Measurements from ENCODE around the gene ZNF497. TPM values are rescaled to one million over a fixed set of nuclear protein-coding genes. Genes with fewer than 3 reads are reported as not detected.
"Not testable (repeated sequence)": the region's sequence is repeated elsewhere in the genome, so short reads cannot be mapped to it uniquely, and the experiment has no call there.

Gene ZNF497
- total RNA-seq, 1 donor from 2014 or later: 3.5 TPM

GRCh38 chr19:58394821-58395219, 32.3 kb upstream of the ZNF497 start:
- DNase-seq (ENCODE audit: low spot score): no peak

- DNase-seq (ENCODE audit: low spot score): no peak
Measured at GRCh38 chr19:58393725-58394033, 31.1 kb upstream of the ZNF497 start.

DNA sequence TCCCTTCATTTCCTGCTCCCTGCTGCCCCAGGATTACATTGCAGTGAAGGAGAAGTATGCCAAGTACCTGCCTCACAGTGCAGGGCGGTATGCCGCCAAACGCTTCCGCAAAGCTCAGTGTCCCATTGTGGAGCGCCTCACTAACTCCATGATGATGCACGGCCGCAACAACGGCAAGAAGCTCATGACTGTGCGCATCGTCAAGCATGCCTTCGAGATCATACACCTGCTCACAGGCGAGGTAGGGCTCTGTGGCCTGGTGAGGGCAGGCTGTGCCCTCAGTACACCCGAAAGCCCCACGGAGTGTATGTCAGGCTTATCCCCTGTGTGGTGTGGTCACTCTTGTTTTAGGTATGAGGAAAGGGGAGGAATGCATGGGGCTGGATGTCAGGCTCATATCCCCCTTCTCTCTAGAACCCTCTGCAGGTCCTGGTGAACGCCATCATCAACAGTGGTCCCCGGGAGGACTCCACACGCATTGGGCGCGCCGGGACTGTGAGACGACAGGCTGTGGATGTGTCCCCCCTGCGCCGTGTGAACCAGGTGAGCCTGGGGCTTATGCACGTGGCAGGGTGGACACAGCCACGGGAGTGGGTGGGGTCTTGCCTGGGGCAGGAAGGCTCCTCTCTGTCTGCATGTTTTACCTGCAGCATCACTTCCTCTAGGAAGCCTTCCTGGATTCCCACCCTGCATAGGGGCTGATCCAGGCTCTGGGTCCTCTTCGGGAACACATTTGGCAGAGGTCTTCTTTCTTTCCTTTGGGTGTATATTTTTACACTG, 30.6 kb upstream of the ZNF497 start:
- no peak for DNase-seq (ENCODE audit: low spot score)

DNA sequence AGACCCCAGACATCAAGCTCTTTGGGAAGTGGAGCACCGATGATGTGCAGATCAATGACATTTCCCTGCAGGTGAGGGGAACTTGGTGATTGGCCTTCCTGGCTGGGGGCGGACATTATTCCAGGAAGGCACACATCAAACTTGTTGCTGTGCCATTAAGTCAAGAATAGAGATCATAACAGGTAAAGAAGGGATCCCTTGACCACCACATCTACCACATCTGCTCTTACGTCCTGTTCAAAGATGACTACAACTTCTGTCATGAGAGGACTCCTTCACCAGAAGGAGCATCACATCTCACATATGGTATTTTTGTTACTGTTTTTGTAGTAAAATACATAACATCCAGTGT, 25.6 kb upstream of the ZNF497 start:
- no peak for DNase-seq (ENCODE audit: low spot score)

DNA sequence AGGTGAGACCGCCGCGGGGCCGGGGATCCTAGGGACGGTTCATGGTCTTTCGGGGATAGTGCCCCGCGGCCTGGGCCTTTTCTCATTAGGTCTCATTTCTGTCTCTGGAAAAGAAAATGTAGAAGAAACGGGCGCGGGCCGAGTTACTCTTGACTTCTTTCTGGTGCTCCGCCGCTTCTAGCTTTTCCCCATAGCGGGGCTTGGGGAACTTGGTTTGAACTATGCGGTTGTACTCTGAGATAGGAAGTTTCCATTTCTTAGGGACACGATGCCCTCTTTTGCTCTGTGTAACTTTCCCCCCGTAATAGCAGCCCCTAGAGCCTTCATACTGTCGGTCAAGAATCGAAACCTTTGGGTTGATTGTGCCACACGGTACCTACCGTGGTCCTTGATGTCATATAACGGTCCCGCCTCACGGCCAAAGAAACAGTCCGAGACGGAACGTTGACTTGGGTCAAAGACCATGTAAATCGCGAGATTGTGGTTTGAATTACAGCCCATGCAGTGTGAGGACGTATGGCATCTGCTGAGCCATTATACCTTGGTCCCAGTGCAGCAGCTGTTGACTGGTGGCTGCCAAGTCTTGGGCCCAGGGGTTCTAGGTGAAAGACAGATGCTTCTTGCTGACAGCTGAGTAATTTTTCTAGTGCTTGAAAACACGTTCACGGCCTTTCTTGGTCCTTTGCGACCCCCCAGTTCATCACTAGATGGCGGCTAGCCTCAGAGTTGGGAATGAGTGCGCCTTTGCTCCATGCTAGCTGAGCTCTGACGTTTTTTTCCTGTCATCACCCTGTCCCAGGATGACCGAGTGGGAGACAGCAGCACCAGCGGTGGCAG, 25.0 kb upstream of the ZNF497 start:
- no peak for DNase-seq (ENCODE audit: low spot score)

DNA sequence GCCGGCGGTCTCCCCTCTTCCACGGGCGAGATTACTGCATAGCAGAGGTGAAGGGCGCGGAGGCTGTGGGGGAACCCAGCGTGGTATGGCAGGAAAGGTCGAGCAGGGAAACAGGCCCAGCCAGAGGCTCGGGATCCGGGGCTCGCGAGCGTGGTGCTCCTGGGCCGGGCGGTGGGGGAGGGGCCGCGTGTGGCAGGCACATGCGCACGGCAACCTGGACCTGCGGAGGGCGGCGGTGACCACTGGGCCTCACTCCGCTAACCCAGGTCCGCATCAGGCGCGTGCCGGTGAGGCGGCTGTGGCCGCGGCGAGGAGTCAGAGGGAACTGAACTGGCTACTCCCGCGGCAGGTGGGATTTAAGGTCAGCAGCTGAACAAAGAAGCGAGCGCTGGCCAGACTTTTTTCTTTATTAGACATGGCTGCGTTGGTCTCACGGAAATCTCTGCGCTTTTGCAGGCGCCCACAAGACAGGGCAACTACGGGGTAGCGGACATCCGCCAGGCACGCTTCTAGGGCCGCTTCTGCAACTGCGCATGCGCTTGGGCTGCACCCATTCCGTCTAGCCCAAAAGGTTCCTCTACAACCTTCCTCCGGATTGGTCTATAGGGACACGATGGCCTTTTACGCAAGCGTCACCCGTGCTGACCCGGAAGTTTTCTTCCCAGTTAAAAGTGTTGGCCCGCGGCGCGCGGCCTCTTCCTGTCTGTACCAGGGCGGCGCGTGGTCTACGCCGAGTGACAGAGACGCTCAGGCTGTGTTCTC, 24.2 kb upstream of the ZNF497 start, which contains the start of gene RPS5:
RPS5 (plus strand) TSS at position 694 of the 762 bp plus-strand sequence. CDS start 869 bp downstream, outside the sequence.
- DNase-seq (ENCODE audit: low spot score): peak; percentile 97

DNA sequence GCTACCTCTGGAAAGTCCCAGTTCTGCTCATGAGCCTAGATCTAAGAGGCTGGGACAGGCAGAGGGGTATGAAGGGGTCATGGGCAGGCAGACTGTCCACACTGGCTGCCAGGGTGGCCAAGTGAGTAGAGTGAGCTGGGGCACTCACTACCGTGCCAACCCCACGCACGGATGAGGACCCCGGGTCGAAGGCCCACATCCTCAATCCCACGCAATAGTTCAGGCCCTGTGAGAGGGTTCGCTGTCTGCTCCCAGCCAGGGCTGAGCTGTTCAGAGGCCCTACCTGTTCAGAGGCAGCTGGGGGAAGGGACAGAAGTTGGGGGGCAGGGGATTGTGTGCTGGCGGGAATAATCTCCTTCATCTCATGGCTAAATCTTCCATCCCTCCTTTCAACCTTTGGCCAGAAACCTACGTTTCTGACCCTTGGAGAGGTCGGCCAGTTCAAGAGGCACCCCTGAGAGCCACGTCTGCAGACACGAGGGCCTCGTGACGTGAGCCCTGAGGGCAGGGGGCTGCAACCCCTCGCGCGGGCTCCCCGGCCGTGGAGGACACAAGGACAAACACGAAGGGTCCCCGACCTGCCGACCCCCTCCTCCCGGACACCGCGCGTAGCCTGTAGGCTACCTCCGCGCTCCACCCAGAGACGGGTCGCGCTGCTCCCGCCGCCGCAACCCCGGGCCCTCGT, 23.5 kb upstream of the ZNF497 start:
- DNase-seq (ENCODE audit: low spot score): no peak

DNA sequence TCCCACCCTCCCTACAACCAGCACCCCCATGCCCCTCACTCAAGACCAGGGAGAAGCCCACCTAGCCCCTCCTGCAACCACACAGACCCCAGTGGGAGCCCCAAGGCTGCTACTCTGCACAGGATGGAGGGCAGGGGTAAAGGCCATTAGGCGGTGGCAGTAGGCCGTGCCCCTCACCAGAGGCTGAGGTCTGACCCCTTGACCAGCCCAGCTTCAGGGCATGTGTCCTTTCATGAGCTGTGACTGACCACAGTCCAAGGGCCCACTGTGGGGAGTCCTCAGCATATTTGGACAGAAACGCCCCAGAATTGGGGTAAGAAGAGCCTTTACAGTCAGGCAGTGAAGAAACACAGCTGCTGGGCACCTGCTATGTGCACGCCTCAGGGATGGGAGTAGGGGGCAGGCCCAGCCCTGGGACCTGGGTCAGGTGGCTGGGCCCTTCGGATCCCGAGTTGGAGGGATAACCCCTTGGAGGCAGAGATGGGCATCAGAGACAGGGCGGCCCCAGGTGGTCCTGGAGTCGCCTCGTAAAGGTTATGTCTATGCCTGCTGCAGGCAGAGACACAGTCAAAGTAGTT, 22.9 kb upstream of the ZNF497 start:
- no peak for DNase-seq (ENCODE audit: low spot score)

DNA sequence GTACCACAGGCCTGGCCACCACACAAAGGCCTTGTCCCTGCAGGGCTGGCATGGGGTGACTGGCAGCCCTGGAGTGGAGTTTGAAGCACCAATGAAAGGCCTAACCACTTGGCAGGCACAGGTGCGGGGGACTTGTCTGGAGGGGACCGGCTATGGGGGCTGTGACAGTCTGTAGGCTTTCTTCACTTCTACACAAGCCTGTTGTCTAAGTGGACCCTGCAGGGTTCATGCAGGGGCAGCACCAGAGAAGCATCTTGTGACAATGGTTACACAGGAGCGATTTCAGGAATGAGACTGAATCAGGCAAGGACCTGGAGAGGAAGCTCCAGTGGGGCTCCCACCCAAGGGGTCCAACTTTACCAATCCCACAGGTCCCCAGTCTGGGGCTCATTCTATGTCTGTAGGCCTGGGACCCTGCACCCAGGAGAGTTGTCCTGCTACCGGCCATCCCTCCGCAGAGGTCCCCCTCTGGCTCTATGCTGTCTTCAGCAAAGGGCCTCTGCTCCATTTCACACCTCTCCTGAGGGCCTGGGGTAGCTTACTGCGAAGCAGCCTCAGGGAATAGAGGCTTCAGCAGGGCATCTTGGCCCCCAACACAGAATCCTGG, 20.5 kb upstream of the ZNF497 start:
- no peak for DNase-seq (ENCODE audit: low spot score)

DNA sequence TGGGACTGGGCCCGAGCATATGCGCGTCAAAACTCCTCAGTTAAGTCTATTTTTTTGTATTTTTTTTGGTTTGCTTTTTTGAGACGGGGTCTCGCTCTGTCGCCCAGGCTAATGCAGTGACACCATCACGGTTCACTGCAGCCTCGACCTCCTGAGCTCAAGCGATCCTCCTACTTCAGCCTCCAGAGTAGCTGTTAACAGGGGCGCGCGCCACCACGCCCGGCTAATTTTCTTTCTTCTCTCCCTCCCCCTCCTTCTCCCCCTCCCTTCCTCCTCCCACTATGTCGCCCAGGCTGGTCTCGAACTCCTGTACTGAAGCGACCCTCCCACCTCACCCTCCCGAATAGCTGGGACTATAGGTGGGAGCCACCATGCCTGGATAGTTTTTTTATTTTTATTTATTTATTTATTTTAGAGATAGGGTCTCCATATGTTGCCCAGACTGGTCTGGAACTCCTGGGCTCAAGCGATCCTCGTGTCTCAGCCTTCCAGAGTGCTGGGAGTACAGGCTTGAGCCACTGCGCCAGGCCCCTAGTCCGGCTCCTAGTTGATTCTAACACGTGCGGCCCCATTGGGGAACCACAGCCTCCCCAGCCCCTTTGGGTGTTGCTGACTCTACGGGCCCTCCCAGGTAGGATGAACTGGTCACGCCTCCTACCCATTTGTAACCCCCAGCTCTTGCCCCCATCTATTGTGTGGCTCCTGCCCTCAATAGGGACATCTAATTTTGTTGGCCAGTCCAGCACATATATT, 19.1 kb upstream of the ZNF497 start:
- DNase-seq (ENCODE audit: low spot score): no peak

DNA sequence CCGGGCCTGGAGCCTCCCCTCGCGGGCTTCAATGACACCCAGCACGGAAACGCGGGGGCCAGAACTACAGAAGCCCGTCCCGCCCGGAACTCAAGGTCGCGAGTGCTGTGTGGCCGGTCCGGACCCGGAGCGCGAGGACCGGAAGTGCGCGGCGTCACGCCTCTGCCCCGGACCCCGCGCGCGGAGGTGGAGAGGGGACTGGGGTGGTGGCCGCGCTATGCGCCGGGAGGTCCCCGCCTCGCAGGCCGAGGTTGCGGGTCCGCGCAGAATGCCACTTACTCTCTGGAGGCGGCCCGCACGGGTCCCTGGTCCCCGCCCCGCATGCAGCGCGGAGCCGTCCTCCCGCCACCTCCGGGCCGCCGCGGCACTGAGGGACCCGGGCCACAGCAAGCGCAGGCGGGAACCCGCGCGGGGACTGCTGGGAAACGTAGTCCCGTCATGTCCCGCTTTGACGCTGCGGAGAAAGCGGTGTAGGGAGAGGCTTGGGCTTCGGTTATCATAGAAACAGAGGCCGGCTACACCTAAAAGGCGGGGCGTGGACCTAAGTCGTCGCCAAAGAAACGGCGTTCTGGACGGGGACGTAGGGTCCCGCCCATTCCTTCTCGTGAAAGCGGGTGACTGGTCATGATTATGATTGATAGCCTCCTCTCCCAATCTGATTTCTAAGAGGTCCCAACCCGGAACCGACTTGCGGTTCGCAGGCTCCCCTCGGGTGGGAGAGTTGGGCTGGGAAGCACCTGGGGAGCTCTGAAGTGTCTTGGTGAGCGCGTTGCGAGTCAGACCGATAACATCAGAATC, 18.3 kb upstream of the ZNF497 start, which contains the start of gene ZNF837:
ZNF837 (minus strand) TSS at position 369 of the 798 bp plus-strand sequence. CDS start 11,698 bp downstream, outside the sequence.
- peak; percentile 100 for DNase-seq (ENCODE audit: low spot score)

DNA sequence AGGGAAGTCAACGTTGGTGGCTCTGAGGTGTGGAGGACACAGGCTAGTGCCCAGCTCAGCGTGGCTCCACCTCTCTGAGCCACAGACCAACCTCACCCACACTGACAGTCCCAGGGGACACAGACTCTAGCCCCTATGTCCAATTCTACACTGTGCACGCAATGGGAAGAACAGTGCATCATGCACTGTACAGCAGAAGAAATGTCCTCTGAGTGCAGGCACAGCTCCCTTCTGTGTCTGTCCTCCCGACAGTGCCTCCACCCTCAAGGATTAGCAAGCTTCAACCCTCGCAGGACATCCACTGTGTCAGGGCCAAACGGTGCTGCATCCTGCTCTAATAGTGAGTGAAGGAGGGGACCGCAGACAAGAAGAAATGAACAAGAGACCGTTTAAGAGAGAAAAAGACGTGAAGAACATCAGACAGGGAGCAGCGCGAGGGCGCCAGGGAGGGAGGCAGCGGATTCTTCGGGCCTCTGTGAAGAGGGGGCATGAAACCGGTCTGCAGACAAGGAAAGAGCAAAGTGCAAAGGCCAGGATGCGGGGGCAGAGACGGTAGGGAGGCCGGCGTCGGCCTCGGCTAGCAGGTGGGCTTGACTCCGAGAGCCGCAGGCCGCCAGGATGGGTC, 17.6 kb upstream of the ZNF497 start:
- no peak for DNase-seq (ENCODE audit: low spot score)

GRCh38 chr19:58379246-58379645, 16.7 kb upstream of the ZNF497 start:
- DNase-seq (ENCODE audit: low spot score): no peak

GRCh38 chr19:58376724-58377123, 14.2 kb upstream of the ZNF497 start:
- not testable (repeated sequence) for DNase-seq (ENCODE audit: low spot score)

DNA sequence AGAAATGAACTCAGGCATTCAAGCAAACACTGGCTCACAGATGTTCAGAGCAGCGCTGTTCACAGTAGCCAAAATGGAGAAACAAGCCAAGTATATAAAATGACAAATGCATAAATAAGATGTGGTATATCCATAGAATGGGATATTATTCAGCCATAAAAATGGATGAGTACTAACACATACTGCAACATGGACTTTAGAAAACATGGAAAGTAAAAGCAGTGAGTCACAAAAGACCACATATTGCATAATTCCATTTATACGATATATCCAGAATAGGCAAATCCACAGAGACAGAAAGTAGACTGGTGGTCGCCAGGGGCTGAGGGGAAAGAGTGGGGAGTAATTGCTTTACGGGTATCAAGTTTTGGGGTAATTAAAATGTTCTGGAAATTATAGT, 11.6 kb upstream of the ZNF497 start:
- no peak for DNase-seq (ENCODE audit: low spot score)

DNA sequence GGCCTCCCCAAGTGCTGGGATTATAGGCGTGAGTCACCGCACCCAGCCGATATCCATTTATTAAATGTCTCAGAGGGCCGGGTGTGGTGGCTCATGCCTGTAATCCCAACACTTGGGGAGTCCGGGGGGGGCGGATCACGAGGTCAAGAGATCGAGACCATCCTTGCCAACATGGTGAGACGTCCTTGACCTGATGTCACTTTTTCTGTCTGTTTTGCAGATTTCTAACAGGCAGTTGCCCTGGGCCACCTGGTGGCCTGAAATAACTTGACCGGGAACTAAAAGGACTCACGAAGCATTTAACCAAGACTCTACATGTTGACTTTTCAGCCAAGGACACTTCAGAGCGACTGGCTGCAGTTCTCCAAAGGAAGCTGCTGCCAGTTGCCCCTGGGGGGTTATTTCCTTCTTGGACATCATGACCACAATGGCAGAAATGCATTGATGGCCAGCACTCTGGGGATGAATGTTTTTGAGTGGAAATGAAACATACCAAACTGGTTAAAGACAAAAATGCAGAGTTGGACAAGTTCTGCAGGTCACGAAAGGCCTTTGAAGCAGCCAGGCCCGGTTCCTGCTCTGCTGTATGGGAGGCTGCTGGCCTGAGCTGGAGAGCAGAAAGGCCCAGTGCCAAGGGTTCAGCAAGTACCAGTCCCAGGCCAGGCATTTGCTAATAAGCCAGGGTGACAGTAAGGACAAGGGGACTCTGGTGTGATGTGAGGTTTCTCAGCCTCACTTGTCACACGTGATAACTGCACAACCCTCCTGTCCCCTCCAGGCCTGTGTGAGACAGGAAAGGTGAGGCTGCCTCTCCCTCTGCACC, 10.0 kb upstream of the ZNF497 start:
- DNase-seq (ENCODE audit: low spot score): no peak

DNA sequence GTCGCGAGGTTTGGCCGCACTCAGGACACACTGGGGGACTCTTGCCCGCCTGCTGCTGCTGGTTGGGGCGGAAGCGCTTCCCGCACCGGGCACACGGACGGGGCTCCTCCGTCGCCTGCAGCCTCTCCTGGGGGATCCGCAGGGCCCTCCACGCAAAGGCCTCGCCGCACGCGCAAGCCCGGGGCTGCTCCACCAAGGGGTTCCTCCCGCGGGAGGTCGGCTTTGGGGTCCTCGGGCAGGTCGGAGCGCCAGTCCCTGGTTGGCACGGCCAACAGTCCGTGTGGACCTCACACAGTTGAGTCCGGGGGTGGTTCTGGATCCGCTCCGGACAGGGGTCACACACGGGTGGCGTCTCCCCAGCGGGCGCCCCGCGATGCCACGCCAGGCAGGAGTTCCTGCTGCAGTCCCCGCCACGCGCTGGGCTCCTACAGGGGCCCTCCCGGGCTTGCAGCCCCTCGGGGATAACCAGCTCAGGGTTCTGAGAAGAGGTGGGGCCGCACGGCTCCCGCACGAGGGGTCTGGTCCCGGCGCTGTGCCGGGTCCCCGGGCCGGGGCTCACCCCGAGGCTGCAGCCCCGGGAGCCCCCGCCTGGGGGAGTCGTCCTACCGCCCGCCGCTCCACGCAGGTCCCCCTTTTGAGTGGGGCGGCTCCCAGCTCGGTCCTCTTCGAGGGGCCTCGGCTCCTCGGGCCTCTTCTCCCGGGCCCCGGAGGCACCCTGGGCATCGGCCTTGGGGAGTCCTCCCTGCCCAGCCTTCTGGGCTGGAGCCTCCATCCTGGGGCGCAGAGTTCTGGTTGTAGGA, 6.2 kb upstream of the ZNF497 start:
- no peak for DNase-seq (ENCODE audit: low spot score)
